Measurements from ENCODE around the gene MTHFSD.

The MTHFSD gene

DNA sequence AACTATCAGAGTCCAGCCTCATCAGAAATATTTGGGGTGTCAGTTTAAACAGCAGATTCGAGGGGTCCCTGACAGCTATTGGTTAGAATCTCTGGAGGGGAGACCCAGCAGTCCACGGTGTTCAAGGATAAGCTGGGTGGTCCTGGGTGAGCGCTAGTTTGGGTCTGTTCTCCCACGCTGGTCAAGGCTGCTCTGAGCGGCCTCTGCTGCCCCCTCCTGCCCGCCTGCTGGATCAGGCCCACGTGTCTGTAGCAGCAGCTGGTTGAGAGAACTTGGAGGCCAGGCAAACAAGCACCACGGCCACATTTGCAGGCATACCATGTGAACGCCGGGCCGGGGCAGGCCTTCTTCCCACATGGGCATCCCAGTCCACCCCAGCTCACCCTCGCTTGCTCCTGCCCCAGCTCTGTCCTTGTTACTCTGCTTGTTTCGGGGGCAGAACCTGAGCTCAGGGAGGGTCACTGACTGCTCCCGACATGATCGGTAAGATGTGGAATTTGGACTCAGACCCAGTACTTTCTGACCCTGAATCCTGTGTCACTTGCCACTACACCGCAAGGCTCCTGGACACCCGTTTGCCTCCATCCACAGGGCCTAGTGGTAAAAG lies 37.3 kb downstream of the MTHFSD start:
- FAIRE-seq (no peak), DNase-seq (ENCODE audit: extremely low spot score, insufficient read length, low read depth) (no peak)

DNA sequence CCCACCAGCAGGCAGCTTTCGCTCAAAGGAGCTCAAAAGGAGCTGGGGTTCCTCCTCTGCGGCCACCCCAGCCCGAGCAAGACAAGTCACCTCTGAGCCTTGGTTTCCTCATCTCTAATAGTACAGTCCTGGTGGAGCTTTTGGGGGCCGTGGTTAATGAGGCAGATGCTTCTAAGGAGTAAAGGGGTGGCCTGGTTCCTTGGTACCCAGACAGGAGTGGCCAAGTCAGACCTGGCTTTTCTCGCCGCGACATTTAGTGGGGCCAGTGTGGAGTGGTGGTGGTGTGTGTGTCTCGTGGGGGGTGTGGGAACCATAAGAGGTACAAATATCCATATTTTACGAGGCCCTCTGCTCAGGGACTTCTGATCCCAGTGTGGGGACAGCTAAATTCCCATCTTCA lies 38.0 kb downstream of the MTHFSD start:
- FAIRE-seq (no peak), DNase-seq (ENCODE audit: extremely low spot score, insufficient read length, low read depth) (no peak)

- DNase-seq (ENCODE audit: extremely low spot score, insufficient read length, low read depth) (no peak), FAIRE-seq (no peak)
These were observed 38.4 kb downstream of the MTHFSD start for GRCh38 chr16:86516623-86517003.

DNA sequence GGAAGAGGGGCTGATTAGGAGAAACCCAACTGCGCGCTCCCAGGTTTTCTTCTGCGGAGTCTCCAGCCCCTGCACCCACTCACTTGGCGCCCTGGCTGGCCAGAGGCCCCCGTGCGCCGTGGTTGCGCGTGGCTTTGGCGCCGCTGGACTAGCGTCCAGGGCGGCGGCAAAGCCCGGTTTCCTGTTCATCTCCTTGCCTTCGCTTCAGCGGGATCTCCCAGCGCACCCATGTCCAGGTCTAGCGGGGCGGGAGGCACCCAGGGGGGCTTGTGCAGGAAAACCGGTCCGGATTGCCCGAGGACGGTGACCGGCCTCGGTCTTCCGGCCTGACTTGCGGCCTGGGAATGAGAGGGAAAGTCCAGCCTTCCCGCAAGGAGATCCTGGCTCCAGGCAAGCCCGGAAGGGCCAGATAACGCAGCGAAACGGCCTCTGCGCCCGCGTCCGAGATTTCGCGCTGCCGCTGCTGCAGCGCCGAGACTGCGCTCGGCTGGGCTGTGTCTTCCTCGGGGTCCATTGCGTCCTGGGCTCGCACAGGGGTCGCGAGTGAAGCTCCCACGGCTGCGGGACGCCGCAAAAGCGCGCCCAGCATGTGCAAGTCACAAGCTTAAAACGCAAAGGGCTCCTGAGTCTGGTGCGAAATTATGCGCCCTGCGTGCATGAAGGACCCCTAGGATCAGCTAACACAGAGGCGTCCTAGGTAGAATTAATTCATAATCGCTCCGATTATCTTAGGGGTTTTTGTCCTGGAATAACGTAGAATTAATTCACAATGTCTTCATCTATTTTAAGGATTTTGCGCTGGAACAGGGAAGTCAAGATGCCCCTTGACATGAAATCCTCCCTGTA lies 39.0 kb downstream of the MTHFSD start:
- FAIRE-seq (no peak), DNase-seq (ENCODE audit: extremely low spot score, insufficient read length, low read depth) (no peak)

GRCh38 chr16:86515413-86515776 lies 39.6 kb downstream of the MTHFSD start:
- FAIRE-seq = no peak
- DNase-seq (ENCODE audit: extremely low spot score, insufficient read length, low read depth) = no peak

GRCh38 chr16:86514481-86515376 lies 40.3 kb downstream of the MTHFSD start:
- DNase-seq (ENCODE audit: extremely low spot score, insufficient read length, low read depth) (no peak), FAIRE-seq (no peak)

DNA sequence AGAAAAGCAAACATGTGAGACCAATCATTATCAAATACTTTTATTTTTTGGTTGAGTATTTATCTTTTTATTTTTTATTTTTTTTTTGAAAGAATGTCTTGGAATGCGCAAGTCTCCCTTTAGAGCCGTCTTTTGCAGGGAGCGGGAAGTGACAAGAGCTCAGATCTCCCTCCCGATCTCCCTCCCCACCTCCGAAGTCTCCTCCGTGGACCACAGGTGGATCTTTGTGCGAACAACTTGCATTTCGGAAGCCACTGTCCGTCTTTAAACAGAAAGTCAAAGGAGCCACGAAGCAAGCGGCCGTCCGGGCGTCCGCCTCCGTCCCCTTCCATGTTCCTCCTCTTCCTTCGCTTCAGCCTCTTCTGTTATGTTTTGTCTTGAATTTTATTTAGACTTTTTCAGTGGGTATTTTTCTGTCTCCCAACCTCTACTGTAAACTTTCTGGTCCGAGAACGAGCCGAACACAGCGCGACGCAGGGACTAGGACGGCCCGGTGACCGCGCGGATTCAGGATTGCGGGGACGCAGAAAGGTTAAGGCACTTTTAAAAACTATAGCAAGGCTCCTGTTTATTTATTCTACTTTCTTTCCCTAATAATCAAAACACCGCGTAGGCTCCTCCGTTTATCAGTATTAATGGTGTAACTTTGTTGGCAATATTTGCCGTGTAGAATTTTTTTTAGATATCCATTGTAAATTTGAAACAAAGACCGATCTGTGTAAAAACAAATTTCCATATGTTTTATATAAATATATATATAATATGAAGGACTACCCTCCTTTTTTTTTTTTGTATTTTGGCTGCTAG lies 41.4 kb downstream of the MTHFSD start:
- DNase-seq (ENCODE audit: extremely low spot score, insufficient read length, low read depth) (no peak), FAIRE-seq (no peak)

DNA sequence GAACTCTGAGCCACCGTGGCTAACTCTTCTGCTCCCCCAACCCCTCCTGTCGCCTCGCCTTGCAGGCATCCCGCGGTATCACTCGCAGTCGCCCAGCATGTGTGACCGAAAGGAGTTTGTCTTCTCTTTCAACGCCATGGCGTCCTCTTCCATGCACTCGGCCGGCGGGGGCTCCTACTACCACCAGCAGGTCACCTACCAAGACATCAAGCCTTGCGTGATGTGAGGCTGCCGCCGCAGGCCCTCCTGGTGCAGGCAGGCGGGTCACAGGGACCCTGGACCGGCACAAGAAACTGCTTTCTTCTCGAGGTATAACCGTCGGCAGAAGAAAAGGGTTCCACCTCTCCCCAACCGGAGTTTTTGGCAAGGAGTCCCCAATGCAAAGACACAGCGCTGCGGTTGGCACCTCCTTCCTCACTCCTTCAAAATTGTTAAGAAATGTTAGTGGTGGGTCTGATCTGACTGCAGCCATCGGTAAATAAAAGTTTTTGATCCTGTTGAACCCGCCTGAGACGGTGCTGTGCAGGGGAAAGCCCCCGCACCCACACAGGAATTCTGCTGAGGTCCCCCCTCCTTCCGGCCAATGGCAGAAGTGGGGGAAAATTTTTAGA lies 42.1 kb downstream of the MTHFSD start:
- FAIRE-seq = no peak
- DNase-seq (ENCODE audit: extremely low spot score, insufficient read length, low read depth) = no peak

DNA sequence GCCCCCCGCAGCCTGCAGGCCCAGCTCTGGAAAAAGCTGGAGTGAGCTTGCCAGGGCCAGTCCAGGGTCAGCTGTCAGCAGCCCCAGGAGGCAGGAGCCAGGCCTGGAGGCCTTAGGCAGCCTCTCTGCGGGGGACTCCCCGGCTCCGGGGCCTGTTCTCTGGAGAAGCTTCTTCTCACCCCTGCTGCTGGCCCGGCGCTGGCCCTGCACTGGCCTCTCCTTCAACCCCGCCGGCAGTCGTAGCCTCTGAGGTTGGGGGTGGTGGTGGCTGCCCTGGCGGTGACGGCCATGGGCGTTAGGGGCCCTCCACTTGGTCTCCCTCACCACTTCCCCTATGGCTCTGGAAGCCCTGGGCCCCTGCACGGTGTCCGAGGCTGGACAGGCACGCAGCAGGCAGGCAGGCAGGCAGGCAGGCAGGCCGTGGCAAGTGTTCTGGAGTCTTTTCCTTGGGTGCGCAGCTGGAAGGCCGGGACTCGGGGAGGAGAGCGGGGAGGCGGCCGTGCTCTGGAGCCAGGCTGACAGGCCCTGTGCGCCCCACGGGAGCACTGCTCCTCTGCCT lies 42.7 kb downstream of the MTHFSD start:
- no peak for FAIRE-seq
- DNase-seq (ENCODE audit: extremely low spot score, insufficient read length, low read depth) = no peak

DNA sequence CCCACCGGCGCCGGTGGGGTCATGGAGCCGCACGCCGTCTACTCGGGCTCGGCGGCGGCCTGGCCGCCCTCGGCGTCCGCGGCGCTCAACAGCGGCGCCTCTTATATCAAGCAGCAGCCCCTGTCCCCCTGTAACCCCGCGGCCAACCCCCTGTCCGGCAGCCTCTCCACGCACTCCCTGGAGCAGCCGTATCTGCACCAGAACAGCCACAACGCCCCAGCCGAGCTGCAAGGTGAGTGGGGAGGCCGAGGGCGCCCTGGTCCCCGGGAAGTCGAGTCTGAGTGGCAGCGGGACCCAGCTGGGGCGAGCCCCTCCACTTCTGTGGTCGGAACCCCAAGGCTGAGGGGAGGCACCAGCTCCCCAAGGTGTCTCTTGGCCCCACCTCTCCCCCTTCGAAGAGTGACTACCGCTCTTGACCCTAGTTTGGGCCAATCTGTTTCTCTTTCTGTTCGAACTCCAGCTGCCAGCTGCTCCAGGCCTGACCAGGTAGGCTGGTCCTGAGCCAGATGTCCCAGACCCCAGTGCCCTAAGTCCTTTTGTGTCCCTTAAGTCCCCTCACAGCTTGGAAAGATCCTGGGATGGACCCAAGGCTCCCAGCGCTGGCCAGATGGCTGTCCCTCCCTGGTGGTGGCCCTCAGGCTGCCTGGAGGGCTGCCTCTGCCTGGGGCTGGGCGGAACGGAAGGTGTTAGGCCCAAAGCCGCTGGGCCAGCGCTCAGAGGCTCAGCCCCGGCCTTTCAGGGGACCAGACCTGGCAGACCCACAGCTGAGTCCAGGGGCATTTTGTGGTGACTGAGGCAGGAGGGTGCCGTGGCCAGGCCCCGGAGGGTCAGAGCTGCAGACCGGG lies 43.5 kb downstream of the MTHFSD start:
- no peak for FAIRE-seq
- no peak for DNase-seq (ENCODE audit: extremely low spot score, insufficient read length, low read depth)

- DNase-seq (ENCODE audit: extremely low spot score, insufficient read length, low read depth) (no peak), FAIRE-seq (no peak)
These were observed 44.4 kb downstream of the MTHFSD start, which contains the start of gene FOXF1 for GRCh38 chr16:86510465-86511261. FOXF1 (plus strand) TSS chr16:86510527; CDS start chr16:86510570, 43 bp downstream.

- DNase-seq (ENCODE audit: extremely low spot score, insufficient read length, low read depth) (no peak), FAIRE-seq (no peak)
These were observed 45.1 kb downstream of the MTHFSD start for GRCh38 chr16:86509759-86510464.

GRCh38 chr16:86508947-86509758 lies 45.9 kb downstream of the MTHFSD start:
- DNase-seq (ENCODE audit: extremely low spot score, insufficient read length, low read depth) (no peak), FAIRE-seq (no peak)

DNA sequence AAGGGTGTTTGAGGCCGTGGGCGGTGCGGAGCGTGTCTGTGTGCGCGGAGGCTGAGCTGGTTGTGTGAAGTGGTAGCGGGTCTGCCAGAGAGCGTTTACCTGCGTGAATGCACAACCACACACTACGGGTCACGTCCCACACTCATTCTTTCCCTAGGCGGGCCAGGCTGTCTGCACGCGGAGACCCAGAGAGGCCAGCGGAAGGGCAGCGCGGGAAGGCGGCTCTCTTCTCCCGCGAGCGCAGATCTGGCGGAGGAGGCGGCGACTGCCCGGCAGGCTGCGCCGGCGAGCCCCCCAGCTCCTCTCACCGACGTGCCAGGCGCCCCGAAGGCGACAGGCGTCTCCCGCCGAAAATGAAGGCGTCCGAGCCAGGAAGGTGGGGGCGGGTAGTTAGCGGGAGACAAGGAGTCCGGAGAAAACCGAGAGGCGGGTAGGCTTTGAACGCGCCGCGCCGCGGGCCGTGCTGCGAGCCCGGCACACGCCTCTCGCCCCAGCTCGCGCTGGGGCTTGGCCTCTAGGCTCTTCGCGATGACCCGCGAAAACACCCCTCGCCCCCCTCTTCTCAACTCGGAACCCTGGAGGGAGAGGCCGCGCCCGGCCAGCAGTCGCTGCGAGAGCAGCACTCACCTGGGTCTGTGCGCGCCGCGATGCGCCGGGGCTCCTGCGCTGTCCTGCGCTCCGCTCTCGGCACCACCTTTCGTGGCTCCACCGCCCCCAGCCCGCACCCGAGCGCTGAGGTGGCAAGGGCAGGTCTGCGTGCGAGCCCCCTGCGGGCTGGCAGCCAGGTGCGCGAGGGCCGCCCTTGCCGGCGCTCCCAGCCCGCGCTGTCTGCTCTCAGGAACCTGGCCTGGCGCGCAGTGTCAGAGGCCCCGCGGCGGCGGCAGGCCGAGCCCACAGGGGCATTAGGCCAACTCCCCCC lies 46.7 kb downstream of the MTHFSD start:
- DNase-seq (ENCODE audit: extremely low spot score, insufficient read length, low read depth) (no peak), FAIRE-seq (no peak)

Data from GM18507 (cell line).